ENCODE data around the gene GPATCH2L.

The GPATCH2L gene

DNA sequence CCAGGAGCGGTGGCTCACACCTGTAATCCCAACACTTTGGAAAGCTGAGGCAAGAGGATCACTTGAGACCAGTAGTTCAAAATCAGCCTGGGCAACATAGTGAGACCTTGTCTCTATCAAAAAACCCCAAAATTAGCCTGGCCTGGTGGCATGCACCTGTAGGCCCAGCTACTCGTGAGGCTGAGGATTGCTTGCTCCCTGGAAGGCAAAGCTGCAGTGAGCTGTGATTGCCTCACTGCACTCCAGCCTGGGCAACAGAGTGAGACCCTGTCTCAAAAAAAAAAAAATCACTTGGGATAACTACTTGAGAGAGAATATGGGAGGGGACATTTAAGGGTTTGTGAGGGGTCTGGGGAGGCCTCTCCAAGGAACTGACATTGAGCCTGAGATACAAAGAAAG is 109.0 kb downstream of the GPATCH2L start:
- Mint-ChIP-seq H3K36me3 (ENCODE audit: insufficient read depth) (no peaks in the 10 kb centered on the region), H3K27ac (no peak overlapping the region), H3K4me3 (no peak overlapping the region), H3K27me3 (peaks cover 18 to 83% of the 10 kb centered on the region in 2 donors), H3K4me1 (ENCODE audit: low read depth in 2 of 2) (no peaks in the 10 kb centered on the region), H3K9me3 (no peaks in the 10 kb centered on the region)
- DNase-seq, result no peak
- no peak for ATAC-seq (replicated peaks)

DNA sequence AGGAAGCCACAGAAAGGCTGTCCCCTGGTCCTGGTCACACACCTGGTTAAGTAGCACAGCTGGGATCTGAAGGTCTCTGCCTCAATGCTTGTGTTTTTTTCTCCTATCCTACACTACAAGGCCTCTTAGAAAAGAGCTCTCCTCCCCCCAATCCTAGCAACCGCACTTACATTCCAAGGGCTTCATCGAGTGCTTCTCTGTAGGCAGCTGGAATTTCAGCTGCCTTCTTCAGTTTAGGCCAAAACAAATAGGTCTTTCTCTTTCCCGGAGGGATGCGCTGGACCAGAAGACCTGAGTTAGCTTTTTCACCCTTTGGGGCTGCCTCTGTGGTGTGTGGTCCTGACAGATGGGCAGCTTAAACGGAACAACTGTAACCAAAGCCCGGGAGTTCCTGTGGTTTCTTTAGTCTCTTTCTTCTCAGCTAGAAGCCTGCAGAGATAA is 109.7 kb downstream of the GPATCH2L start:
- Mint-ChIP-seq H3K27ac (no peak overlapping the region), H3K27me3 (peaks cover 24 to 83% of the 10 kb centered on the region in 2 donors), H3K4me1 (ENCODE audit: low read depth in 2 of 2) (no peaks in the 10 kb centered on the region), H3K9me3 (no peaks in the 10 kb centered on the region), H3K36me3 (ENCODE audit: insufficient read depth) (no peaks in the 10 kb centered on the region), H3K4me3 (no peak overlapping the region)
- no peak for DNase-seq
- ATAC-seq (replicated peaks), result no peak

DNA sequence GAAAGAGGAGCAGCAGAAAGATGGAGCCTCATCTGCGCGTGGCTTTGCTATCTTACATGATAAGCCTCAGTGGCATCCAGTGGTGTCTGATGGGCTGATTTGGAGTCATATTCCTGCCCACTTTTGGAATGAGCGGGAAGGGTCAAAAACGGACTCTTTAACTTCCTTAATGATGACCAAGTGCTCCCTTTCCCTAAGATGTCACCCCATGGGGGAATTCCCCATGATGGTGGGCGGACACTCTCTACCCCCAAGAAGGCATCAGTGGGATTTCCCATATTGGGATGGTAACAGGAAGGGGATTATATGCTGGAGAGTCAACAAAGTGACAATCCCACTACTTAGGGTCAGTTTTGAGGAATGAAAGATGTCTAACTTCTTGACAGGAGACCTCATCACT is 110.9 kb downstream of the GPATCH2L start:
- Mint-ChIP-seq H3K4me3 (no peak overlapping the region), H3K27me3 (peaks cover 25 to 74% of the 10 kb centered on the region in 2 donors), H3K36me3 (ENCODE audit: insufficient read depth) (no peaks in the 10 kb centered on the region), H3K4me1 (ENCODE audit: low read depth in 2 of 2) (no peaks in the 10 kb centered on the region), H3K27ac (no peak overlapping the region), H3K9me3 (no peaks in the 10 kb centered on the region)
- DNase-seq (no peak), ATAC-seq (replicated peaks) (no peak)

Measured in effector memory CD8-positive, alpha-beta T cell (primary cell).